ENCODE data around the gene NEK1.

DNA sequence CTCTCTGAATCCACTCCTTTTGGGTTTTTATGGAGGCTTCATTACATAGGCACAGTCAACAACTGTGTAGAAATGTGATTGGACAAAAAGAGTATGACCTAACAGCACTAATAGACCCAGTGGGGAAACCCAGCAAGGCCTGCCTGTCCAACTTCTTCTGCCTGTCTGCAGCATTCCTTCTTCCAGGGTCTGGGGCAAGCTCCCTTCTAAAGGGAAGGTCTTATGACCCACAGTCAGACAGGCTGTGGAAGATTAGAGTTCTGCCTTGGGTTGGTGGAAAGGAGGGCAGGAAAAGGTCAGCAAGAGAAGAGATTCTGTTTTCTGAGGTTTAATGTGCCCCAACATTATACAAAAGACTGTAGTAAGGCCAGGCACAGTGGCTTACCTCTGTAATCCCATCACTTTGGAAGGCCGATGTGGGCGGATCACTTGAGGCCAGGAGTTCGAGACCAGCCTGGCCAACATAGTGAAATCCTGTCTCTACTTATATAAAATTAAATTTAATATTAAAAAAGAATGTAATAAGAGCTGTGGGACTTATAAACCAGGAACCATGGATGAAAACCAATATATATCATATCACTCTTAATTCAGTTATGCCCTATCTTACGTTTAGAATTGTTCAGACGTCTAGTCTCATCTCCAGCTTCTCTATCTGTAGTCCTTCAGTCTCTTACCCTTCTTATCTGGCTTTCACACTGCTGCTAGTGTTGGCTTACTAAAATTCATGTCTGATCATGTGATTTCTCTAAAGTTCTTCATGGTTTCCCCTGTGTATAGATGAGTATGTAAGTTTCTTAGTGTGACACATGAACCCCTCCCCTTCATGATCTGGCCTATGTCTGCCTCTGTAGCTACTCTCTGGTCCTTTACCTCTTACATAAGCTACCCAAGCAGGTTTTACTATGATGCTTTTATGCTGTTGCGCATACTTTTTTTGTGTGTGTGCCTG is 14.2 kb upstream of the NEK1 start:
- TF ChIP-seq, protein P1, sequence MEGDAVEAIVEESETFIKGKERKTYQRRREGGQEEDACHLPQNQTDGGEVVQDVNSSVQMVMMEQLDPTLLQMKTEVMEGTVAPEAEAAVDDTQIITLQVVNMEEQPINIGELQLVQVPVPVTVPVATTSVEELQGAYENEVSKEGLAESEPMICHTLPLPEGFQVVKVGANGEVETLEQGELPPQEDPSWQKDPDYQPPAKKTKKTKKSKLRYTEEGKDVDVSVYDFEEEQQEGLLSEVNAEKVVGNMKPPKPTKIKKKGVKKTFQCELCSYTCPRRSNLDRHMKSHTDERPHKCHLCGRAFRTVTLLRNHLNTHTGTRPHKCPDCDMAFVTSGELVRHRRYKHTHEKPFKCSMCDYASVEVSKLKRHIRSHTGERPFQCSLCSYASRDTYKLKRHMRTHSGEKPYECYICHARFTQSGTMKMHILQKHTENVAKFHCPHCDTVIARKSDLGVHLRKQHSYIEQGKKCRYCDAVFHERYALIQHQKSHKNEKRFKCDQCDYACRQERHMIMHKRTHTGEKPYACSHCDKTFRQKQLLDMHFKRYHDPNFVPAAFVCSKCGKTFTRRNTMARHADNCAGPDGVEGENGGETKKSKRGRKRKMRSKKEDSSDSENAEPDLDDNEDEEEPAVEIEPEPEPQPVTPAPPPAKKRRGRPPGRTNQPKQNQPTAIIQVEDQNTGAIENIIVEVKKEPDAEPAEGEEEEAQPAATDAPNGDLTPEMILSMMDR (conservative IDR thresholded peaks at IDR 0.05 in 1 of 2, IDR thresholded peaks at IDR 0.05 in 1 of 2; ENCODE audit: extremely low read depth in 1 of 2, insufficient read depth in 1 of 2, low read depth in 1 of 2, low read length in 2 of 2): no peak
- TF ChIP-seq EZH2 (IDR thresholded peaks at IDR 0.05; ENCODE audit: borderline replicate concordance, low read length): no peak
